GM21526 (cell line): ENCODE measurements around the gene TDP2.
"Not testable (repeated sequence)": the region's sequence is repeated elsewhere in the genome, so short reads cannot be mapped to it uniquely, and the experiment has no call there.

Experiments used
- ATAC-seq: cut with Tn5 transposase; IDR thresholded peaks from one replicate; pipeline ENCODE4 v1.9.1; 2021; ENCODE audit warnings: moderate library complexity; ENCODE audit not compliant: unreplicated experiment, low FRiP score

TDP2 gene

GRCh38 chr6:24683297-24684296 lies 16.9 kb upstream of the TDP2 start:
- no peak for ATAC-seq

GRCh38 chr6:24680582-24680981 lies 13.9 kb upstream of the TDP2 start:
- no peak for ATAC-seq

GRCh38 chr6:24678792-24679352 lies 12.2 kb upstream of the TDP2 start:
- ATAC-seq = not testable (repeated sequence)

- ATAC-seq = no peak
Measured at GRCh38 chr6:24673625-24674024, 6.9 kb upstream of the TDP2 start.

- no peak for ATAC-seq
Measured at GRCh38 chr6:24672620-24673182, 6.0 kb upstream of the TDP2 start.

- ATAC-seq = not testable (repeated sequence)
Measured at GRCh38 chr6:24671077-24671476, 4.4 kb upstream of the TDP2 start.

GRCh38 chr6:24670492-24670891 lies 3.8 kb upstream of the TDP2 start:
- ATAC-seq = not testable (repeated sequence)

- no peak for ATAC-seq
Measured at GRCh38 chr6:24668997-24669361, 2.3 kb upstream of the TDP2 start.

- ATAC-seq = not testable (repeated sequence)
Measured at GRCh38 chr6:24668066-24668996, 1.6 kb upstream of the TDP2 start.

- ATAC-seq = peak; percentile 2
Measured at GRCh38 chr6:24667378-24667803, 692 bp upstream of the TDP2 start.

GRCh38 chr6:24666097-24666640 lies 530 bp downstream of the TDP2 start:
- peak; percentile 41 for ATAC-seq

GRCh38 chr6:24664046-24664987 lies 2.4 kb downstream of the TDP2 start:
- no peak for ATAC-seq

- ATAC-seq = no peak
Measured at GRCh38 chr6:24663189-24663588, 3.5 kb downstream of the TDP2 start.

- no peak for ATAC-seq
Measured at GRCh38 chr6:24662236-24662635, 4.5 kb downstream of the TDP2 start.

- not testable (repeated sequence) for ATAC-seq
Measured at GRCh38 chr6:24661759-24662158, 4.9 kb downstream of the TDP2 start.

GRCh38 chr6:24660105-24660504 lies 6.6 kb downstream of the TDP2 start:
- no peak for ATAC-seq

- no peak for ATAC-seq
Measured at GRCh38 chr6:24659561-24659960, 7.1 kb downstream of the TDP2 start.

- no peak for ATAC-seq
Measured at GRCh38 chr6:24658573-24659560, 7.8 kb downstream of the TDP2 start.
